Endothelial cell of umbilical vein (primary cell): Measurements from ENCODE around the gene ARHGEF38. TPM values are rescaled to one million over a fixed set of nuclear protein-coding genes. Genes with fewer than 3 reads are reported as not detected.

Experiments used
- BruUV-seq: library from RNA; stranded (reverse); fragments of 400-500 nt; replicated peaks from 2 replicates; lab custom pipeline; 2021; lab: Mats Ljungman, UMichigan
- CTCF ChIA-PET: fragments of 300-600, 350-600 bp; sonication (Branson Sonifier 250); formaldehyde crosslinking; loops from one replicate; lab custom pipeline; 2021; ENCODE audit warnings: antibody characterized with exemption, inconsistent platforms; lab: Charles Lee
- POLR2A ChIA-PET: fragments of 300-600, 350-600 bp; sonication (Branson Sonifier 250); formaldehyde crosslinking; loops from one replicate; lab custom pipeline; 2021; ENCODE audit warnings: antibody characterized with exemption, inconsistent platforms; lab: Charles Lee
- DNase-seq: peaks from one replicate; pipeline ENCODE4 v3.0.0-alpha.2; 2011; ENCODE audit warnings: low read depth, low spot score
- FAIRE-seq: peaks from 2 replicates; lab custom pipeline; 2011; peaks lifted over from hg19 to GRCh38; lab: Jason Lieb, UNC
- H2AFZ ChIP-seq: 2 replicates; pipeline ENCODE4 v1.6.0; 2012; ENCODE audit warnings: low read depth, low read length, control low read depth, inconsistent platforms
- H3K27ac ChIP-seq: 2 replicates; pipeline ENCODE4 v1.5.1; 2011; ENCODE audit warnings: low read depth, mild to moderate bottlenecking, control low read depth, low read length, moderate library complexity; ENCODE audit not compliant: insufficient read depth
- H3K27me3 ChIP-seq, 2 experiments: 2 replicates each; pipeline versions ENCODE4 v1.6.0 to v1.6.1; 2011; ENCODE audit warnings: low read length in 2 of 2, mixed read lengths in 1 of 2; ENCODE audit not compliant: control insufficient read depth in 2 of 2, insufficient read depth in 2 of 2
- H3K36me3 ChIP-seq, 2 experiments: 2 replicates in 1 of 2; 3 replicates in 1 of 2; pipeline ENCODE4 v1.5.1; 2011; ENCODE audit warnings: low read length in 2 of 2, mild to moderate bottlenecking in 1 of 2, moderate library complexity in 1 of 2; ENCODE audit not compliant: control insufficient read depth in 2 of 2, insufficient read depth in 2 of 2; ENCODE audit errors: extremely low read depth in 1 of 2
- H3K4me1 ChIP-seq: 3 replicates; pipeline ENCODE4 v1.5.1; 2011; ENCODE audit warnings: mild to moderate bottlenecking, low read length; ENCODE audit not compliant: control insufficient read depth, insufficient read depth; ENCODE audit errors: extremely low read depth
- H3K4me2 ChIP-seq: 2 replicates; pipeline ENCODE4 v1.6.1; 2011; ENCODE audit warnings: low read length, control low read depth, mixed read lengths; ENCODE audit not compliant: insufficient read depth
- H3K4me3 ChIP-seq, 3 experiments: fragments of 200-600 bp in 1 of 3; sonication (generic), shearing (Covaris generic) in 1 of 3; replicated peaks in 1 of 3; 2 replicates each; pipeline ENCODE4 v1.5.1; 2011 to 2016; ENCODE audit warnings: control low read depth in 3 of 3, low read length in 3 of 3, mild to moderate bottlenecking in 2 of 3, inconsistent platforms in 1 of 3, low read depth in 1 of 3, moderate library complexity in 1 of 3; ENCODE audit not compliant: insufficient read depth in 1 of 3
- H3K79me2 ChIP-seq: 2 replicates; pipeline ENCODE4 v1.6.0; 2012; ENCODE audit warnings: low read length, inconsistent platforms; ENCODE audit not compliant: control insufficient read depth, insufficient read depth
- H3K9ac ChIP-seq: replicated peaks from 2 replicates; pipeline ENCODE3; 2011; ENCODE audit warnings: low read length, control low read depth; ENCODE audit not compliant: insufficient read depth; ENCODE audit errors: extremely low read depth
- H3K9me1 ChIP-seq: replicated peaks from 3 replicates; pipeline ENCODE4 v1.6.0; 2011; ENCODE audit warnings: mild to moderate bottlenecking, low read length; ENCODE audit not compliant: control insufficient read depth, insufficient read depth; ENCODE audit errors: extremely low read depth
- H3K9me3 ChIP-seq: replicated peaks from 2 replicates; pipeline ENCODE4 v1.5.1; 2012; ENCODE audit warnings: low read length, inconsistent platforms; ENCODE audit not compliant: control insufficient read depth, insufficient read depth
- H4K20me1 ChIP-seq: replicated peaks from 2 replicates; pipeline ENCODE3; 2011; ENCODE audit warnings: mild to moderate bottlenecking, low read length; ENCODE audit not compliant: control insufficient read depth, insufficient read depth; ENCODE audit errors: extremely low read depth
- EZH2 ChIP-seq: IDR thresholded peaks from 2 replicates; pipeline ENCODE4 v1.6.1; 2012; ENCODE audit warnings: borderline replicate concordance, low read depth, mild to moderate bottlenecking, moderate library complexity, low read length, inconsistent platforms; ENCODE audit not compliant: severe bottlenecking
- FOS ChIP-seq: IDR thresholded peaks from 2 replicates; pipeline ENCODE4 v1.6.1; 2011; ENCODE audit warnings: mild to moderate bottlenecking, low read length, moderate library complexity, borderline replicate concordance; ENCODE audit not compliant: insufficient read depth
- GATA2 ChIP-seq: IDR thresholded peaks from 2 replicates; pipeline ENCODE4 v1.7.0; 2011; ENCODE audit warnings: low read depth, mild to moderate bottlenecking, moderate library complexity, mixed read lengths, low read length; ENCODE audit not compliant: insufficient read length, insufficient read depth
- MYC ChIP-seq: IDR thresholded peaks from one replicate; pipeline ENCODE4 v1.6.1; 2011; ENCODE audit warnings: mild to moderate bottlenecking, low read depth, low read length
- dilution Hi-C: fragments of 300-500 bp; cut with MboI; formaldehyde crosslinking; loops from one replicate; pipeline ENCODE4 v1.15.0; 2019; ENCODE audit warnings: low sequenced_read_pairs; ENCODE audit not compliant: extremely low pct_ligation_motif_present
- intact Hi-C: fragments of 100-400 bp; cut with micrococcal nuclease; formaldehyde crosslinking; loops from one replicate; pipeline ENCODE4 v1.10.0; 2022
- polyA plus RNA-seq, 4 experiments: library from polyadenylated mRNA; depleted of rRNA in 3 of 4; stranded (reverse) in 3 of 4; unstranded in 1 of 4; fragments of >200 nt; gene quantifications; 2 replicates each; pipeline versions ENCODE4 v1.2.1 to v1.2.3, GENCODE V29; 2011 to 2012; ENCODE audit warnings: missing spikeins in 1 of 4
- total RNA-seq: library from RNA; stranded (reverse); gene quantifications from 2 replicates; pipeline ENCODE4 v1.2.3, GENCODE V29; 2021
- TF ChIP-seq, protein P1 (sequence below), 2 donors: IDR thresholded peaks; 1 replicate in 1 of 2; 2 replicates in 1 of 2; pipeline ENCODE4 v1.5.1; 2011; ENCODE audit warnings: low read length in 2 of 2, mild to moderate bottlenecking in 2 of 2, moderate library complexity in 2 of 2, control low read depth in 1 of 2, inconsistent platforms in 1 of 2, low read depth in 1 of 2; ENCODE audit not compliant: insufficient read depth in 1 of 2; ENCODE audit errors: extremely low read depth in 1 of 2
- TF ChIP-seq, protein P2 (sequence below): IDR thresholded peaks from 2 replicates; pipeline ENCODE4 v1.6.1; 2011; ENCODE audit not compliant: insufficient read depth, insufficient read length

Gene ARHGEF38
- total and polyA plus RNA-seq, 2 donors (not counting 3 experiments of a cell fraction or from before 2014, with no cell fraction given): not detected

DNA sequence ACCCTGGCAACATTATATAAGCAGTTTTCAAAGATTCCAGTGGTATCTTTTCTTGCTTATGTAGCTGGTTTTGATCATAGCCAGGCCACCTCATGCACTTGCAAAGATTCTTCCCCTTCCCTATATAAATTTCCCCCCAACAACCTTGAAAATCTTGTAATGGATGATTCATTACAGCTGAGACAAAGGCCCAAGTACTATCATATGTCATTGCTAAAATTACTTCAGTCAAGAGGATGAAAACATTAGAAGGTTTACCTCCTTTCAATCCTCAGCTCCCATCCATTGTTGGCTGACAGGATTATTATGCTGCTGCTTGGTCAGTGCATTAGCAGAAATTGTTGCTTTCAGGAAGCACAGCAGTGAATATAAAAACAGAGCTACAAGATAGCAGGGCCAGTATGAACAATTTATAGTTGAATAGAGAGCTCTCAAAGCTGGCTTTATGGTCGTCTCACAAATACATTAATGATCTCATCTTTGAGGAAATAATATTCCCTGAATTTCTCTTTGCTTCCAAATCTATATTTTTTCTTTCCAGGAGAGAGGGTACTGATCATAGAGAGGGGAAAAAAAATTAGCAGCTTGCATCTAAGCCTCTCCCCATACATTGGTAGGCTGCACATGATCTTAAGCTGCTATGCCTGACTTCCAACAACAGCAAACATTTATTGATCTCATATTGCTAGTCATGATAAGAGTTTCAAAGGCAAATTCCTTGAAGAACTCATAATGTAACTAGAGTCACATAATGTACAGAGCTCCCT is 7.7 kb upstream of the ARHGEF38 start:
- no peaks in the 10 kb centered on the region for H3K79me2 ChIP-seq
- H3K9me1 ChIP-seq: no peaks in the 10 kb centered on the region
- ChIA-PET POLR2A (no interaction called here), CTCF (interaction anchor here (1.4 to 2.1 kb wide), 2 partner anchors 24 to 122 kb away, joined by 3 to 6 read pairs; no protein-coding TSS in a partner anchor)
- dilution Hi-C loops (no loop called here), intact Hi-C loops (no loop called here)
- no peak overlapping the region for H2AFZ ChIP-seq
- no peak overlapping the region for H3K9ac ChIP-seq
- TF ChIP-seq GATA2 (no peak), FOS (no peak), MYC (no peak), EZH2 (no peak)
- TF ChIP-seq, protein P1, sequence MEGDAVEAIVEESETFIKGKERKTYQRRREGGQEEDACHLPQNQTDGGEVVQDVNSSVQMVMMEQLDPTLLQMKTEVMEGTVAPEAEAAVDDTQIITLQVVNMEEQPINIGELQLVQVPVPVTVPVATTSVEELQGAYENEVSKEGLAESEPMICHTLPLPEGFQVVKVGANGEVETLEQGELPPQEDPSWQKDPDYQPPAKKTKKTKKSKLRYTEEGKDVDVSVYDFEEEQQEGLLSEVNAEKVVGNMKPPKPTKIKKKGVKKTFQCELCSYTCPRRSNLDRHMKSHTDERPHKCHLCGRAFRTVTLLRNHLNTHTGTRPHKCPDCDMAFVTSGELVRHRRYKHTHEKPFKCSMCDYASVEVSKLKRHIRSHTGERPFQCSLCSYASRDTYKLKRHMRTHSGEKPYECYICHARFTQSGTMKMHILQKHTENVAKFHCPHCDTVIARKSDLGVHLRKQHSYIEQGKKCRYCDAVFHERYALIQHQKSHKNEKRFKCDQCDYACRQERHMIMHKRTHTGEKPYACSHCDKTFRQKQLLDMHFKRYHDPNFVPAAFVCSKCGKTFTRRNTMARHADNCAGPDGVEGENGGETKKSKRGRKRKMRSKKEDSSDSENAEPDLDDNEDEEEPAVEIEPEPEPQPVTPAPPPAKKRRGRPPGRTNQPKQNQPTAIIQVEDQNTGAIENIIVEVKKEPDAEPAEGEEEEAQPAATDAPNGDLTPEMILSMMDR (IDR thresholded peaks at IDR 0.05; ENCODE audit: extremely low read depth in 1 of 2, insufficient read depth in 1 of 2, low read depth in 1 of 2, low read length in 2 of 2): no peak
- TF ChIP-seq, protein P2, sequence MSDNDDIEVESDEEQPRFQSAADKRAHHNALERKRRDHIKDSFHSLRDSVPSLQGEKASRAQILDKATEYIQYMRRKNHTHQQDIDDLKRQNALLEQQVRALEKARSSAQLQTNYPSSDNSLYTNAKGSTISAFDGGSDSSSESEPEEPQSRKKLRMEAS: no peak
- DNase-seq (no peak), FAIRE-seq (no peak)
- H3K36me3 ChIP-seq: no peaks in the 10 kb centered on the region
- BruUV-seq: no TSS peak
- H3K27me3 ChIP-seq: peaks cover 0 to 3% of the 10 kb centered on the region in 2 experiments
- H3K4me1 ChIP-seq: no peaks in the 10 kb centered on the region
- no peak overlapping the region for H3K4me2 ChIP-seq
- H3K27ac ChIP-seq: no peak overlapping the region
- no peaks in the 10 kb centered on the region for H3K9me3 ChIP-seq
- no peaks in the 10 kb centered on the region for H4K20me1 ChIP-seq
- H3K4me3 ChIP-seq: no peak overlapping the region
